ENCODE results near the gene NMRK1.

Gene NMRK1

GRCh38 chr9:75072895-75073294 is 15.1 kb downstream of the NMRK1 start:
- Histone ChIP-seq H3K4me3 (ENCODE audit: low read depth, low read length) (no peak overlapping the region), H3K9me3 (no peaks in the 10 kb centered on the region), H3K27me3 (no peaks in the 10 kb centered on the region), H3K36me3 (no peaks in the 10 kb centered on the region), H3K4me1 (no peaks in the 10 kb centered on the region)
- no peak for DNase-seq
- no peak for TF ChIP-seq CTCF (IDR thresholded peaks at IDR 0.05; ENCODE audit: low read depth, low read length)

- Histone ChIP-seq H3K36me3 (no peaks in the 10 kb centered on the region), H3K4me1 (no peaks in the 10 kb centered on the region), H3K9me3 (no peaks in the 10 kb centered on the region), H3K4me3 (ENCODE audit: low read depth, low read length) (no peak overlapping the region), H3K27me3 (no peaks in the 10 kb centered on the region)
- DNase-seq, result no peak
- no peak for TF ChIP-seq CTCF (IDR thresholded peaks at IDR 0.05; ENCODE audit: low read depth, low read length)
These were observed 16.3 kb downstream of the NMRK1 start for GRCh38 chr9:75071530-75072122.

GRCh38 chr9:75069171-75069570 is 18.8 kb downstream of the NMRK1 start:
- H3K4me1 ChIP-seq, result no peaks in the 10 kb centered on the region
- no peak for DNase-seq
- H3K9me3 ChIP-seq, result no peaks in the 10 kb centered on the region
- no peaks in the 10 kb centered on the region for H3K36me3 ChIP-seq
- no peaks in the 10 kb centered on the region for H3K27me3 ChIP-seq
- H3K4me3 ChIP-seq (ENCODE audit: low read depth, low read length), result no peak overlapping the region
- no peak for TF ChIP-seq CTCF (IDR thresholded peaks at IDR 0.05; ENCODE audit: low read depth, low read length)

GRCh38 chr9:75067894-75068293 is 20.1 kb downstream of the NMRK1 start:
- TF ChIP-seq CTCF (IDR thresholded peaks at IDR 0.05; ENCODE audit: low read depth, low read length), result no peak
- H3K27me3 ChIP-seq, result no peaks in the 10 kb centered on the region
- no peaks in the 10 kb centered on the region for H3K36me3 ChIP-seq
- H3K4me1 ChIP-seq, result no peaks in the 10 kb centered on the region
- no peak overlapping the region for H3K4me3 ChIP-seq (ENCODE audit: low read depth, low read length)
- H3K9me3 ChIP-seq, result no peaks in the 10 kb centered on the region
- DNase-seq, result no peak

GRCh38 chr9:75065510-75065909 is 22.4 kb downstream of the NMRK1 start:
- H3K27me3 ChIP-seq, result no peaks in the 10 kb centered on the region
- H3K4me3 ChIP-seq (ENCODE audit: low read depth, low read length), result no peak overlapping the region
- DNase-seq, result no peak
- TF ChIP-seq CTCF (IDR thresholded peaks at IDR 0.05; ENCODE audit: low read depth, low read length), result no peak
- H3K9me3 ChIP-seq, result no peaks in the 10 kb centered on the region
- H3K4me1 ChIP-seq, result no peaks in the 10 kb centered on the region
- no peaks in the 10 kb centered on the region for H3K36me3 ChIP-seq

GRCh38 chr9:75064307-75065025 is 23.5 kb downstream of the NMRK1 start:
- Histone ChIP-seq H3K4me1 (no peaks in the 10 kb centered on the region), H3K4me3 (ENCODE audit: low read depth, low read length) (no peak overlapping the region), H3K9me3 (no peaks in the 10 kb centered on the region), H3K36me3 (no peaks in the 10 kb centered on the region), H3K27me3 (no peaks in the 10 kb centered on the region)
- DNase-seq, result no peak
- TF ChIP-seq CTCF (IDR thresholded peaks at IDR 0.05; ENCODE audit: low read depth, low read length), result no peak

Data from BE2C (cell line).